ENCODE results near the gene PHTF2.

DNA sequence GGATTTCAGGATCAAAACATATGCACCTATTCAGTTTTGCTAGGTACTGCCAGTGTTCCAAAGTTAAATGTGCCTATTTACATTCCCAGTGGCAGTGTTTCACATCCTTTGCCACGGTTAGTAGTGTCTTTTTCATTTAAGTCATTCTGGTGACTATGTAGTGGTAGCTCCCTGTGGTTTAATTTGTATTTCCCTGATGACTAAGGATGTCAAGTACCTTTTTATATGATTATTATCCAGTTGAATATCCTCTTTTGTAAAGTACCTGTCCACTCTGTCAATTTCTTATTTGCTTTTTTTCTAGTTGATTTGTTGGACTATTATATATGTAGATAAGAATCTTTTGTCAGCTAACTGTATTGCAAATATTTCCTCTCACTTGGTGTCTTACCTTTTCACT, 45.4 kb upstream of the PHTF2 start:
- no peak for TF ChIP-seq CTCF (IDR thresholded peaks at IDR 0.05; ENCODE audit: insufficient read depth, low read length)
- no peak for TF ChIP-seq SPI1 (IDR thresholded peaks at IDR 0.05; ENCODE audit: borderline replicate concordance, low read depth)
- TF ChIP-seq POLR2AphosphoS5 (IDR thresholded peaks at IDR 0.05; ENCODE audit: low read depth), result no peak
- TF ChIP-seq, protein P1, sequence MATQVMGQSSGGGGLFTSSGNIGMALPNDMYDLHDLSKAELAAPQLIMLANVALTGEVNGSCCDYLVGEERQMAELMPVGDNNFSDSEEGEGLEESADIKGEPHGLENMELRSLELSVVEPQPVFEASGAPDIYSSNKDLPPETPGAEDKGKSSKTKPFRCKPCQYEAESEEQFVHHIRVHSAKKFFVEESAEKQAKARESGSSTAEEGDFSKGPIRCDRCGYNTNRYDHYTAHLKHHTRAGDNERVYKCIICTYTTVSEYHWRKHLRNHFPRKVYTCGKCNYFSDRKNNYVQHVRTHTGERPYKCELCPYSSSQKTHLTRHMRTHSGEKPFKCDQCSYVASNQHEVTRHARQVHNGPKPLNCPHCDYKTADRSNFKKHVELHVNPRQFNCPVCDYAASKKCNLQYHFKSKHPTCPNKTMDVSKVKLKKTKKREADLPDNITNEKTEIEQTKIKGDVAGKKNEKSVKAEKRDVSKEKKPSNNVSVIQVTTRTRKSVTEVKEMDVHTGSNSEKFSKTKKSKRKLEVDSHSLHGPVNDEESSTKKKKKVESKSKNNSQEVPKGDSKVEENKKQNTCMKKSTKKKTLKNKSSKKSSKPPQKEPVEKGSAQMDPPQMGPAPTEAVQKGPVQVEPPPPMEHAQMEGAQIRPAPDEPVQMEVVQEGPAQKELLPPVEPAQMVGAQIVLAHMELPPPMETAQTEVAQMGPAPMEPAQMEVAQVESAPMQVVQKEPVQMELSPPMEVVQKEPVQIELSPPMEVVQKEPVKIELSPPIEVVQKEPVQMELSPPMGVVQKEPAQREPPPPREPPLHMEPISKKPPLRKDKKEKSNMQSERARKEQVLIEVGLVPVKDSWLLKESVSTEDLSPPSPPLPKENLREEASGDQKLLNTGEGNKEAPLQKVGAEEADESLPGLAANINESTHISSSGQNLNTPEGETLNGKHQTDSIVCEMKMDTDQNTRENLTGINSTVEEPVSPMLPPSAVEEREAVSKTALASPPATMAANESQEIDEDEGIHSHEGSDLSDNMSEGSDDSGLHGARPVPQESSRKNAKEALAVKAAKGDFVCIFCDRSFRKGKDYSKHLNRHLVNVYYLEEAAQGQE (IDR thresholded peaks at IDR 0.05; ENCODE audit: insufficient replicate concordance, low read depth), result no peak
- TF ChIP-seq GABPA (IDR thresholded peaks at IDR 0.05; ENCODE audit: low read depth), result no peak
